HG03159 (cell line): ENCODE measurements around the gene SLC9B2.
"Not testable (repeated sequence)": the region's sequence is repeated elsewhere in the genome, so short reads cannot be mapped to it uniquely, and the experiment has no call there.

ENCODE experiments used
- ATAC-seq: cut with Tn5 transposase; IDR thresholded peaks from one replicate; pipeline ENCODE4 v1.9.1; 2021; ENCODE audit warnings: mild to moderate bottlenecking, moderate library complexity; ENCODE audit not compliant: unreplicated experiment

Gene SLC9B2

GRCh38 chr4:103021120-103021519 is 55.4 kb downstream of the SLC9B2 start:
- ATAC-seq: no peak

GRCh38 chr4:103019308-103020124 is 57.0 kb downstream of the SLC9B2 start, which contains the start of gene SLC9B1:
Gene SLC9B1 (minus strand): TSS chr4:103019705. CDS start chr4:102991711, 27,994 bp downstream.
- peak; percentile 99 for ATAC-seq

GRCh38 chr4:103018391-103019307 is 57.9 kb downstream of the SLC9B2 start:
- ATAC-seq: no peak

GRCh38 chr4:103012551-103012950 is 64.0 kb downstream of the SLC9B2 start:
- ATAC-seq: no peak

GRCh38 chr4:103012060-103012459 is 64.5 kb downstream of the SLC9B2 start:
- ATAC-seq: no peak

GRCh38 chr4:103011378-103012025 is 65.1 kb downstream of the SLC9B2 start:
- no peak for ATAC-seq

GRCh38 chr4:103010804-103011203 is 65.8 kb downstream of the SLC9B2 start:
- ATAC-seq: no peak

GRCh38 chr4:103008875-103009729 is 67.5 kb downstream of the SLC9B2 start:
- peak; percentile 85 for ATAC-seq

- no peak for ATAC-seq
Observed at GRCh38 chr4:103002551-103002950, 74.0 kb downstream of the SLC9B2 start.

- ATAC-seq: no peak
Observed at GRCh38 chr4:102994803-102995202, 81.8 kb downstream of the SLC9B2 start.

- not testable (repeated sequence) for ATAC-seq
Observed at GRCh38 chr4:102993985-102994384, 82.6 kb downstream of the SLC9B2 start.

- ATAC-seq: no peak
Observed at GRCh38 chr4:102988429-102989020, 88.0 kb downstream of the SLC9B2 start.

- ATAC-seq: no peak
Observed at GRCh38 chr4:102981005-102981404, 95.6 kb downstream of the SLC9B2 start.
